HEK293 (cell line): ENCODE measurements around the gene KCNJ15.

Experiments used
- CTCF ChIA-PET: fragments of 350-600 bp; formaldehyde crosslinking; extraction: SDS; loops from one replicate; lab custom pipeline; 2021; ENCODE audit warnings: antibody characterized with exemption; lab: Yijun Ruan, JAX
- POLR2A ChIA-PET: fragments of 300-600 bp; formaldehyde crosslinking; extraction: SDS; loops from one replicate; lab custom pipeline; 2020; ENCODE audit warnings: antibody characterized with exemption, inconsistent platforms; lab: Yijun Ruan, JAX
- H3K27ac ChIP-seq: fragments of 200-500 bp; sonication (Bioruptor generic); 2 replicates; pipeline ENCODE4 v1.5.1; 2014; ENCODE audit warnings: low read depth, low read length, control low read depth, inconsistent platforms; ENCODE audit errors: extremely low read depth
- H3K36me3 ChIP-seq, 2 experiments: fragments of 200-500 bp in 1 of 2; sonication (Bioruptor generic) in 1 of 2; 1 replicate in 1 of 2; 2 replicates in 1 of 2; pipeline ENCODE4 v1.5.1; 2014 to 2017; ENCODE audit warnings: inconsistent platforms in 2 of 2, low read length in 2 of 2; ENCODE audit not compliant: control insufficient read depth in 2 of 2, insufficient read depth in 1 of 2
- H3K4me1 ChIP-seq: fragments of 200-500 bp; sonication (Bioruptor generic); 2 replicates; pipeline ENCODE4 v1.5.1; 2014; ENCODE audit warnings: mild to moderate bottlenecking, low read length, inconsistent platforms; ENCODE audit not compliant: control insufficient read depth, insufficient read depth
- H3K4me3 ChIP-seq: 2 replicates; pipeline ENCODE4 v1.5.1; 2011; ENCODE audit warnings: low read depth, mild to moderate bottlenecking, control low read depth, low read length, moderate library complexity
- H3K9me3 ChIP-seq: fragments of 200-500 bp; sonication (Bioruptor generic); 2 replicates; pipeline ENCODE4 v1.5.1; 2014; ENCODE audit warnings: low read depth, low read length, inconsistent platforms; ENCODE audit not compliant: control insufficient read depth, insufficient read depth
- HOXA7 ChIP-seq: sonication (generic); formaldehyde crosslinking; IDR thresholded peaks from 2 replicates; pipeline ENCODE4 v1.8.1; 2022; ENCODE audit warnings: missing genetic modification reagents, borderline replicate concordance
- KLF8 ChIP-seq: fragments of 450-650 bp; formaldehyde crosslinking; IDR thresholded peaks from 2 replicates; pipeline ENCODE4 v1.5.1; 2016; ENCODE audit warnings: missing biosample characterization, missing genetic modification characterization
- SCRT1 ChIP-seq: fragments of 450-650 bp; formaldehyde crosslinking; IDR thresholded peaks from 2 replicates; pipeline ENCODE4 v1.5.1; 2016; ENCODE audit warnings: missing biosample characterization, missing genetic modification characterization, borderline replicate concordance
- ZFP69B ChIP-seq: fragments of 450-650 bp; formaldehyde crosslinking; IDR thresholded peaks from 2 replicates; pipeline ENCODE4 v1.5.1; 2016; ENCODE audit warnings: missing biosample characterization, missing genetic modification characterization
- ZNF132 ChIP-seq: fragments of 450-650 bp; formaldehyde crosslinking; IDR thresholded peaks from 2 replicates; pipeline ENCODE4 v1.5.1; 2017; ENCODE audit warnings: missing biosample characterization, missing genetic modification characterization, borderline replicate concordance
- ZNF514 ChIP-seq: fragments of 450-650 bp; formaldehyde crosslinking; IDR thresholded peaks from 2 replicates; pipeline ENCODE4 v1.5.1; 2016; ENCODE audit warnings: missing biosample characterization, missing genetic modification characterization
- ZNF629 ChIP-seq: fragments of 450-650 bp; formaldehyde crosslinking; IDR thresholded peaks from 2 replicates; pipeline ENCODE4 v1.5.1; 2017; ENCODE audit warnings: missing biosample characterization, missing genetic modification characterization
- ZNF837 ChIP-seq: fragments of 450-650 bp; formaldehyde crosslinking; IDR thresholded peaks from 2 replicates; pipeline ENCODE4 v1.5.1; 2016; ENCODE audit warnings: missing biosample characterization, missing genetic modification characterization
- ZXDB ChIP-seq: fragments of 450-650 bp; formaldehyde crosslinking; IDR thresholded peaks from 2 replicates; pipeline ENCODE4 v1.5.1; 2016; ENCODE audit warnings: missing biosample characterization, missing genetic modification characterization
- TF ChIP-seq, protein P1 (sequence below): fragments of 450-650 bp; formaldehyde crosslinking; IDR thresholded peaks from 2 replicates; pipeline ENCODE4 v1.5.1; 2016; ENCODE audit warnings: missing biosample characterization, missing genetic modification characterization
- TF ChIP-seq, protein P2 (sequence below): fragments of 450-650 bp; formaldehyde crosslinking; IDR thresholded peaks from 2 replicates; pipeline ENCODE4 v1.5.0; 2017; ENCODE audit warnings: missing biosample characterization, missing genetic modification characterization, borderline replicate concordance
- TF ChIP-seq, protein P3 (sequence below): fragments of 450-650 bp; formaldehyde crosslinking; optimal IDR thresholded peaks from 2 replicates; pipeline ENCODE3; 2016; ENCODE audit warnings: missing biosample characterization, mild to moderate bottlenecking, missing genetic modification characterization
- TF ChIP-seq, protein P4 (sequence below): fragments of 450-650 bp; formaldehyde crosslinking; IDR thresholded peaks from 2 replicates; pipeline ENCODE4 v1.5.1; 2016; ENCODE audit warnings: missing biosample characterization, missing genetic modification characterization
- TF ChIP-seq, protein P5 (sequence below): fragments of 450-650 bp; formaldehyde crosslinking; IDR thresholded peaks from 2 replicates; pipeline ENCODE4 v1.5.1; 2016; ENCODE audit warnings: missing biosample characterization, missing genetic modification characterization
- TF ChIP-seq, protein P6 (sequence below): fragments of 450-650 bp; formaldehyde crosslinking; IDR thresholded peaks from 2 replicates; pipeline ENCODE4; 2016; ENCODE audit warnings: missing biosample characterization, missing genetic modification characterization

KCNJ15 gene

DNA sequence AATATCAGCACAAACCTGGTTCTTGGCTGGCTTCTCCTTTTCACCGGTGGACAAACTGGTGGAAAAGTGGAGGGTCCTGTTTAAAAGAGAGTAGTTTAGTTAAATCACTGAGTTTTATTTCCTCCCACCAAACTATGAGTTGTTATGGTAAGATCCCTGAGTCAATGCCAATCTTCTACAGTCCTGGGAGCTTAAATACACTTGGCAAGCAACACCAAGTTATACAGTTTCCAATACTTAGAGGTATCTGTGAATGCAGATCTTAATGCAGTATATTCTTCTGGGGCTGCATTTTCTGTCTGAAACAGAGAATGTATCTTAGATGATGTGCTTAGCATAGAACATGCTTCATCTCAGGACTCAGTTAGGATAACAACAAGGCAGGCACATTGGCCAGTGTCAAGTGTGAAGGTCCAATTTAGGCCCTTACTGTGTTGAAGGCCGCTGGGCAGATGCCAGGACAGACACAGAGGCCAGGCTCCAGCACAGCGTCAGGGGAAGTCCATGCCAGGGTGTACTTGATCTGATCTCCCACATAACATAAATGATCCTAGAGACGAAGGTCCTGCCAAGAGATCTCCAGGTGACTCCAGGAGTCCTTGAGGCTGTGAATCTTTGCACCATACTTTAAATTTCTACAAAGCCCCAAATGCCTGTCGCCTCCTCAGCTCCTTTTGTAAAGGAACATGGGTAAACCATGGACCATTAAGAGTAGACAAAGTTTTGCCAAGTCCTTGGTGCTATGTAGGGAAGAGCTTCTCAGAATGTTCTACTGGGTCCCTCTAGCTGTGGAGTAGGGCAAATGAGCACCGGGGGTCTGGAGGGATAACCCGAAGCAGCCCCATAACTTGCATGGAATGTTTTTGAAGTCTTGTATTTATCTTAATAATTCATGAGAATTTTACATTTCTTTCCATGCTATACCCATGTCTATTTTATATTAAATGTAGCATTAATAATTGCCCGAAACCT, 76.8 kb downstream of the KCNJ15 start (continued):
- TF ChIP-seq, protein P1, sequence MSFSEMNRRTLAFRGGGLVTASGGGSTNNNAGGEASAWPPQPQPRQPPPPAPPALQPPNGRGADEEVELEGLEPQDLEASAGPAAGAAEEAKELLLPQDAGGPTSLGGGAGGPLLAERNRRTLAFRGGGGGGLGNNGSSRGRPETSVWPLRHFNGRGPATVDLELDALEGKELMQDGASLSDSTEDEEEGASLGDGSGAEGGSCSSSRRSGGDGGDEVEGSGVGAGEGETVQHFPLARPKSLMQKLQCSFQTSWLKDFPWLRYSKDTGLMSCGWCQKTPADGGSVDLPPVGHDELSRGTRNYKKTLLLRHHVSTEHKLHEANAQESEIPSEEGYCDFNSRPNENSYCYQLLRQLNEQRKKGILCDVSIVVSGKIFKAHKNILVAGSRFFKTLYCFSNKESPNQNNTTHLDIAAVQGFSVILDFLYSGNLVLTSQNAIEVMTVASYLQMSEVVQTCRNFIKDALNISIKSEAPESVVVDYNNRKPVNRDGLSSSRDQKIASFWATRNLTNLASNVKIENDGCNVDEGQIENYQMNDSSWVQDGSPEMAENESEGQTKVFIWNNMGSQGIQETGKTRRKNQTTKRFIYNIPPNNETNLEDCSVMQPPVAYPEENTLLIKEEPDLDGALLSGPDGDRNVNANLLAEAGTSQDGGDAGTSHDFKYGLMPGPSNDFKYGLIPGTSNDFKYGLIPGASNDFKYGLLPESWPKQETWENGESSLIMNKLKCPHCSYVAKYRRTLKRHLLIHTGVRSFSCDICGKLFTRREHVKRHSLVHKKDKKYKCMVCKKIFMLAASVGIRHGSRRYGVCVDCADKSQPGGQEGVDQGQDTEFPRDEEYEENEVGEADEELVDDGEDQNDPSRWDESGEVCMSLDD (tag by site-specific recombination), result no peak
- no peak for TF ChIP-seq HOXA7 (CRISPR knock-in tag)
- TF ChIP-seq, protein P2, sequence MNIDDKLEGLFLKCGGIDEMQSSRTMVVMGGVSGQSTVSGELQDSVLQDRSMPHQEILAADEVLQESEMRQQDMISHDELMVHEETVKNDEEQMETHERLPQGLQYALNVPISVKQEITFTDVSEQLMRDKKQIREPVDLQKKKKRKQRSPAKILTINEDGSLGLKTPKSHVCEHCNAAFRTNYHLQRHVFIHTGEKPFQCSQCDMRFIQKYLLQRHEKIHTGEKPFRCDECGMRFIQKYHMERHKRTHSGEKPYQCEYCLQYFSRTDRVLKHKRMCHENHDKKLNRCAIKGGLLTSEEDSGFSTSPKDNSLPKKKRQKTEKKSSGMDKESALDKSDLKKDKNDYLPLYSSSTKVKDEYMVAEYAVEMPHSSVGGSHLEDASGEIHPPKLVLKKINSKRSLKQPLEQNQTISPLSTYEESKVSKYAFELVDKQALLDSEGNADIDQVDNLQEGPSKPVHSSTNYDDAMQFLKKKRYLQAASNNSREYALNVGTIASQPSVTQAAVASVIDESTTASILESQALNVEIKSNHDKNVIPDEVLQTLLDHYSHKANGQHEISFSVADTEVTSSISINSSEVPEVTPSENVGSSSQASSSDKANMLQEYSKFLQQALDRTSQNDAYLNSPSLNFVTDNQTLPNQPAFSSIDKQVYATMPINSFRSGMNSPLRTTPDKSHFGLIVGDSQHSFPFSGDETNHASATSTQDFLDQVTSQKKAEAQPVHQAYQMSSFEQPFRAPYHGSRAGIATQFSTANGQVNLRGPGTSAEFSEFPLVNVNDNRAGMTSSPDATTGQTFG (tag by site-specific recombination), result no peak

DNA sequence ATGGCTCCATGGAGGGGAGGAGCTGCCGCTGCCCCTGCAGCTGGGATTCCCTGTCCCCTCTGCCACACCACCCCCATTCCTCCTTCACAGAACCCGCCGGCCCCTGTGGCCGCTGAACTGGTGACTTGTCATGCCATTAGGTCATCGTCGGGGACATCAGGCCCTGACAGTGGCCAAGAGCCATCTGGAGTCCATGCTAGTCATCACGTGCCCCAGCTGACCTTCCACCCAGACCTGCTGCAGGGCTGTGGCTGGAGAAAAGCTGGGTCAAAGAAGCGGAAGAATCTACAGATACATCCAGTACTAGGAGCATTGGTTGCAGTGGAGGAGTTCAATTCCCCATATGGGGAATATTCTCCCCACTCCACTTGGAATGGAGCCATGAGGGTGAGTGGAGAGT, 78.1 kb downstream of the KCNJ15 start:
- TF ChIP-seq ZFP69B (tag by site-specific recombination), result no peak
- TF ChIP-seq SCRT1 (tag by site-specific recombination), result no peak
- TF ChIP-seq, protein P3, sequence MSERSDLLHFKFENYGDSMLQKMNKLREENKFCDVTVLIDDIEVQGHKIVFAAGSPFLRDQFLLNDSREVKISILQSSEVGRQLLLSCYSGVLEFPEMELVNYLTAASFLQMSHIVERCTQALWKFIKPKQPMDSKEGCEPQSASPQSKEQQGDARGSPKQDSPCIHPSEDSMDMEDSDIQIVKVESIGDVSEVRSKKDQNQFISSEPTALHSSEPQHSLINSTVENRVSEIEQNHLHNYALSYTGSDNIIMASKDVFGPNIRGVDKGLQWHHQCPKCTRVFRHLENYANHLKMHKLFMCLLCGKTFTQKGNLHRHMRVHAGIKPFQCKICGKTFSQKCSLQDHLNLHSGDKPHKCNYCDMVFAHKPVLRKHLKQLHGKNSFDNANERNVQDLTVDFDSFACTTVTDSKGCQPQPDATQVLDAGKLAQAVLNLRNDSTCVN, result no peak
- no peak for TF ChIP-seq ZXDB (tag by site-specific recombination)
- TF ChIP-seq ZNF514 (tag by site-specific recombination), result no peak
- Histone ChIP-seq H3K27ac (no peak overlapping the region), H3K4me3 (no peak overlapping the region), H3K9me3 (no peaks in the 10 kb centered on the region), H3K4me1 (no peaks in the 10 kb centered on the region), H3K36me3 (no peaks in the 10 kb centered on the region)
- POLR2A ChIA-PET, result no interaction called here
- CTCF ChIA-PET, result interaction anchor here (0.6 to 4.1 kb wide), 3 partner anchors 17 to 116 kb away, joined by 4 to 23 read pairs (median 17); no protein-coding TSS in a partner anchor

DNA sequence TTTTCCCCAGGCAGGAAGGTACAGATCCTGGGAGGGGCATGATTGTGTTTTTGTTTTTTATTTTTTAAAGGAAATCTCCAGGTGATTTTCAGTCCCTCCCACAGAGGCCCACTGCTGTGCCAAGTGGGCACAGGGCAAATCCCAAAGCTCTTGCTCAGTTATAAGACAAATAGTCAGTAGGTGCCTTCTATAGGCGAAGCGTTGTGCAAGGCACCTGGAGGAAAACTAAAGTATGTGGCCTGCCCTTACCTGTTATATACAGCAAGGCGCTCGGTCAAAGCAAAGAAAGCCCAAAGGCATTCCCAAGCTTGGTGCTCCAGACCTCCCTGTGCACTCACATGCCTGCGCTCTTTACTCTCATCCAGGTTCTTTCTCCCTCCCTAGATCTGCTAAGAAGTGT, 81.0 kb downstream of the KCNJ15 start:
- no peak overlapping the region for H3K27ac ChIP-seq
- H3K4me1 ChIP-seq, result peaks cover 4% of the 10 kb centered on the region
- H3K36me3 ChIP-seq, result no peaks in the 10 kb centered on the region
- CTCF ChIA-PET, result interaction anchor here (1.4 kb wide), 1 partner anchor 17 kb away, joined by 4 read pairs; no protein-coding TSS in a partner anchor
- TF ChIP-seq ZNF132 (no peak), KLF8 (tag by site-specific recombination) (no peak), ZNF837 (tag by site-specific recombination) (no peak), ZNF629 (no peak)
- TF ChIP-seq, protein P4, sequence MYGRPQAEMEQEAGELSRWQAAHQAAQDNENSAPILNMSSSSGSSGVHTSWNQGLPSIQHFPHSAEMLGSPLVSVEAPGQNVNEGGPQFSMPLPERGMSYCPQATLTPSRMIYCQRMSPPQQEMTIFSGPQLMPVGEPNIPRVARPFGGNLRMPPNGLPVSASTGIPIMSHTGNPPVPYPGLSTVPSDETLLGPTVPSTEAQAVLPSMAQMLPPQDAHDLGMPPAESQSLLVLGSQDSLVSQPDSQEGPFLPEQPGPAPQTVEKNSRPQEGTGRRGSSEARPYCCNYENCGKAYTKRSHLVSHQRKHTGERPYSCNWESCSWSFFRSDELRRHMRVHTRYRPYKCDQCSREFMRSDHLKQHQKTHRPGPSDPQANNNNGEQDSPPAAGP (tag by site-specific recombination), result no peak
- TF ChIP-seq, protein P5, sequence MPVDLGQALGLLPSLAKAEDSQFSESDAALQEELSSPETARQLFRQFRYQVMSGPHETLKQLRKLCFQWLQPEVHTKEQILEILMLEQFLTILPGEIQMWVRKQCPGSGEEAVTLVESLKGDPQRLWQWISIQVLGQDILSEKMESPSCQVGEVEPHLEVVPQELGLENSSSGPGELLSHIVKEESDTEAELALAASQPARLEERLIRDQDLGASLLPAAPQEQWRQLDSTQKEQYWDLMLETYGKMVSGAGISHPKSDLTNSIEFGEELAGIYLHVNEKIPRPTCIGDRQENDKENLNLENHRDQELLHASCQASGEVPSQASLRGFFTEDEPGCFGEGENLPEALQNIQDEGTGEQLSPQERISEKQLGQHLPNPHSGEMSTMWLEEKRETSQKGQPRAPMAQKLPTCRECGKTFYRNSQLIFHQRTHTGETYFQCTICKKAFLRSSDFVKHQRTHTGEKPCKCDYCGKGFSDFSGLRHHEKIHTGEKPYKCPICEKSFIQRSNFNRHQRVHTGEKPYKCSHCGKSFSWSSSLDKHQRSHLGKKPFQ, result no peak
- TF ChIP-seq, protein P6, sequence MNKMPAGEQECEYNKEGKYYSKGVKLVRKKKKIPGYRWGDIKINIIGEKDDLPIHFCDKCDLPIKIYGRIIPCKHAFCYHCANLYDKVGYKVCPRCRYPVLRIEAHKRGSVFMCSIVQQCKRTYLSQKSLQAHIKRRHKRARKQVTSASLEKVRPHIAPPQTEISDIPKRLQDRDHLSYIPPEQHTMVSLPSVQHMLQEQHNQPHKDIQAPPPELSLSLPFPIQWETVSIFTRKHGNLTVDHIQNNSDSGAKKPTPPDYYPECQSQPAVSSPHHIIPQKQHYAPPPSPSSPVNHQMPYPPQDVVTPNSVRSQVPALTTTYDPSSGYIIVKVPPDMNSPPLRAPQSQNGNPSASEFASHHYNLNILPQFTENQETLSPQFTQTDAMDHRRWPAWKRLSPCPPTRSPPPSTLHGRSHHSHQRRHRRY (tag by site-specific recombination), result no peak
- POLR2A ChIA-PET, result no interaction called here
- no peak overlapping the region for H3K4me3 ChIP-seq
- H3K9me3 ChIP-seq, result no peaks in the 10 kb centered on the region
